Body of pancreas (tissue), 4 donors: Measurements from ENCODE around the gene ERCC3.

Experiments
- CTCF ChIP-seq, 7 experiments: fragments of 450-650 bp in 4 of 7; fragments of 200-600 bp in 3 of 7; sonication (generic) in 3 of 7; IDR thresholded peaks; one replicate each; pipeline ENCODE4 v1.5.1; 2016 to 2019; ENCODE audit warnings: antibody characterized with exemption in 7 of 7
- POLR2A ChIP-seq, 3 donors: fragments of 450-650 bp; IDR thresholded peaks; one replicate each; pipeline ENCODE4 v1.6.1; 2016; ENCODE audit warnings: antibody characterized with exemption in 3 of 3, mild to moderate bottlenecking in 2 of 3

DNA sequence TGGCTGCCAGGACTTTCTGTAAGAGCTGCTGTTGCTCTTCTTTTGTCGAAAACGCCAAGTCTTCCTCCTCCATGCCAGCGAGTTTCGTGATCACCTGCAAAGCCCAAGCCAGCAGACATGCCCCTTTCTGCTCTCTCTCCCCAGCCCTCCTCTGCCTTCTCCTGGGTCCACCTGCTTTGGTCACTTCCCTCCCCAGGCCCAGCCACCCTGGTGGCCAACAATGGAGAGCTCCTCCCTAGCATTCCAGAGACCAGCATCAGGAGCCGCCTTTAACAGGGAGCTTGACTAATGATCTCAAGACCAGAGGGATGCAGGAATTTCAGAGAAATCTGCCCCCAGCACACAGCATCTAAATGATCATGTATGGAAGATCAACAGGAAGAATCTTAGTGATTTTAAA lies 34.6 kb downstream of the ERCC3 start:
- no peak for TF ChIP-seq CTCF (IDR thresholded peaks at IDR 0.05)
- no peak for TF ChIP-seq POLR2A (IDR thresholded peaks at IDR 0.05)
